Astrocyte of the cerebellum (primary cell): Measurements from ENCODE around the gene FCN3.

Experiments used
- DNase-seq: peaks from one replicate; pipeline ENCODE4 v3.0.0-alpha.2; 2011; ENCODE audit warnings: low read depth
- H3K4me3 ChIP-seq: 2 replicates; pipeline ENCODE4 v1.5.1; 2011; ENCODE audit warnings: mild to moderate bottlenecking, low read depth, low read length, moderate library complexity
- in situ Hi-C: cut with HindIII; loops from 2 replicates; pipeline ENCODE4 v1.10.0; 2017; ENCODE audit warnings: low sequenced_read_pairs
- TF ChIP-seq, protein P1 (sequence below): IDR thresholded peaks from 2 replicates; pipeline ENCODE4 v1.5.1; 2012; ENCODE audit warnings: low read length, low read depth, moderate library complexity, mild to moderate bottlenecking; ENCODE audit errors: missing control alignments

FCN3 gene

DNA sequence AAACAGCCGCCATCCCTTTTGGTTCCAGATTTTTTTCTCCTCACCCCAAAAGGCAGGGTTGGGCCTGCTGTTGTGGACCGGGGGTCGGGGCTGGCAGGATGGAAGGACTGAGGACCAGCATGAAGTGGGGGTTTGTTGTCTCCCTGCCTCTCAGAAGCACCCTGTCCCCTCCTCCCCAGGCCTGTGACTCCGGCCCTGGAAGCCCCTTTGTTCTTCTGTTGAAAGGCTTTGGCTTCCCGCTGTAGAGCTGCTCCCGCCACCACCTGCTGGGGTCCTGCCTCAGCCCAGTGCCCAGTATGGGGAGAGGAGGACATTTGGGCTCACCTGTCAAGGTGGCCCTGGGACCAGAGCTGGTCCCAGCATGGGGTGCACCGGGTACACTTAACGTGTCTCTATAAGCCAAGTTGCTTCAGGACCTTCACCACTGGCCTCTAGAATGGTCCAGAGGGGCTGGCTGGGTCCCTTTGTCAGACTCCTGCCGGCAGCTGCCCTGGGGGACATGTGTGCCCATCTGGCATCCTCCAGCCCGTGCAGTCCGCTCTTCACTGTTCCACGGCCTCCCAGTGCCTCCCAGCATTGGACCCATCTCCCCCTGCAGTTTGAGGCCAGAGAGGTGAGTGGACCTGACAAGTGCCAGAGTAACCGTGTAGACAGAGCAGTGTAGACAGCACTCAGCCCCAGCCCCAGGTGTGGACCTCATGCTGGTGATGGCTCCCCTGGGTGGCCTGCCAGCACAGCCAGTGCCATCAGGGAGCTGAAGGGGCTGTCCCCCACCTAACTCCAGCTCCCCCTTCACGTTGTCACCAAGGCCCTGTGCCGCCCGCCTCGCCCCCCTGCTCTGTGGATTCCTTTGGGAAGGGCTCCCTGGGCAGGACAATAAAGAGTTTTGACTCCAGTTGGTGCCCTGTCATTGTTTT, 38.9 kb downstream of the FCN3 start:
- in situ Hi-C loops: no loop called here
- no peak overlapping the region for H3K4me3 ChIP-seq
- TF ChIP-seq, protein P1, sequence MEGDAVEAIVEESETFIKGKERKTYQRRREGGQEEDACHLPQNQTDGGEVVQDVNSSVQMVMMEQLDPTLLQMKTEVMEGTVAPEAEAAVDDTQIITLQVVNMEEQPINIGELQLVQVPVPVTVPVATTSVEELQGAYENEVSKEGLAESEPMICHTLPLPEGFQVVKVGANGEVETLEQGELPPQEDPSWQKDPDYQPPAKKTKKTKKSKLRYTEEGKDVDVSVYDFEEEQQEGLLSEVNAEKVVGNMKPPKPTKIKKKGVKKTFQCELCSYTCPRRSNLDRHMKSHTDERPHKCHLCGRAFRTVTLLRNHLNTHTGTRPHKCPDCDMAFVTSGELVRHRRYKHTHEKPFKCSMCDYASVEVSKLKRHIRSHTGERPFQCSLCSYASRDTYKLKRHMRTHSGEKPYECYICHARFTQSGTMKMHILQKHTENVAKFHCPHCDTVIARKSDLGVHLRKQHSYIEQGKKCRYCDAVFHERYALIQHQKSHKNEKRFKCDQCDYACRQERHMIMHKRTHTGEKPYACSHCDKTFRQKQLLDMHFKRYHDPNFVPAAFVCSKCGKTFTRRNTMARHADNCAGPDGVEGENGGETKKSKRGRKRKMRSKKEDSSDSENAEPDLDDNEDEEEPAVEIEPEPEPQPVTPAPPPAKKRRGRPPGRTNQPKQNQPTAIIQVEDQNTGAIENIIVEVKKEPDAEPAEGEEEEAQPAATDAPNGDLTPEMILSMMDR: no peak
- DNase-seq: no peak

DNA sequence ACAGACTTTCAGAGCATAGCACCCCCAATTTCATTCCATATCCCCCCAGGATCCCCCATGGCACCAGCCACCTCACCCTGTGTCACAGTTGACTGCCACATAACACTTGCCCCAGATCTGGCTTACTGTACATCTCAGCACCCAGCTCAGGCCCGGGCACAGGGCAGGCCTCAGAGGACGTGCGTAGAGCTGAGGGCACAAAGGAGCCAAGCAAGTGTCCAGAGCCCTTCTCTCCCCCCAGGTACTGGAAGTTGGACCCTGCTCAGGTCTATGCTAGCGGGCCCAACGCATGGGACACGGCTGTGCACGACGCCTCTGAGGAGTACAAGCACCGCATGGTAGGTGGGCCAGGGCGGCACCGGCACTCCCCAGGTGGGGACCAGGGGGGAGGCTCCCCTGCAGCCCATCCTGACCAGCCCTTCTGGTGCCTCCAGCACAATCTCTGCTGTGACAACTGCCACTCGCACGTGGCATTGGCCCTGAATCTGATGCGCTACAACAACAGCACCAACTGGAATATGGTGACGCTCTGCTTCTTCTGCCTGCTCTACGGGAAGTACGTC, 40.8 kb downstream of the FCN3 start:
- in situ Hi-C loops: no loop called here
- no peak for DNase-seq
- H3K4me3 ChIP-seq: no peak overlapping the region
- TF ChIP-seq, protein P1: no peak

DNA sequence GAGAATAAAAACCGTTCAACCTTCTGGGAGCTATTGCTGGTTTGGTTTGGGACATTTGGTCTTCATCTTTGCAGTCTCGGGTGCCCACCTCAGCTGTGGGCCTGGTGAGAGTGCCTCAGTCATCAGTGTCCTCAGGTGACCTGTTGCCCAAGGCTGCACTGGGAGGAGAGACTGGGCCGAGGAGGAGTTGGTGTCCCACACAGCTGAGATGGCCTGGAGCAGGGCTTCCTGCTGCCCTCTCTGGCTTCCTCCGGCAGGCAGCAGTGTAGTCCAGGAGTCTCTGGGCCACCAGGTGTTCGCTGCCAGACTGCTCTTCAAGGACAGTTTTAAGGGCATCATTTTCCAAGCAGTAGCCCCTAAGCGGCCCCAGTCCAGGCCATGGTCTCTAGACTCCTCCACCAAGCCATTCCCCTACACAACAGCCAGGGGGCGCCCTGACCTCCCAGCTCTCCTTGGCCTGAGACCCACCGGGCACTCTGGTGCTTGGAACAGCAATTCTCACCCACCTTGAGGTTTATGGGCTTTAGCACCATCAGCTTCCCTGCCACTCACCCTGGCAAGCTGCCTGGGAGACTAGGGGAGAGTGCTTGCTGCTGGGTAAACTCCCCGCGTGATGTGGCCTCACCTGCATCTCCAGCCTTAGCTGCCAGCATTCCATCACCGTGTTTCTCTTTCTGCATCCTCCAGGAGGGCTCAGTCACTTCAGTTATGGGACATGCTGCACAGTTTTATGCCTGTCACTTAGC, 41.9 kb downstream of the FCN3 start:
- H3K4me3 ChIP-seq: no peak overlapping the region
- TF ChIP-seq, protein P1: peak; percentile 89
- in situ Hi-C loops: no loop called here
- DNase-seq: no peak

DNA sequence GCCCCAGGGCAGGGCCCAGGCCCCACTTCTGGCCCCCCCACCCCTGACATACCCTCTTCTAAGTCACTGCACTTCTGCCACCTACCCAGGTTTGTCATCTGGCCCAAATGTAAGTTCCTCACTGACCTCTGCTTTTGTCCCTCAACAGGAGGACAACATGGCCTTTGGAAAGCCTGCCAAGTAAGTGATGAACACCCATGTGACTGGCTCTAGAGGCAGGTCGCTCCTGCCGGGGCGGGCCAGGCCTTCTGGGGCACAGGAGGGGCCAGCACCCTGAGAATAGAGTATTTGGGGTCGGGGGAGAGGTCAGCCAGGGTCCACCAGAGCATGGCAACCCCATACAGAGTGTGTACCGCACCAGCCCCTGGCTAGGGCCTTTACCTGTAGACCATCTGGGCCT, 42.7 kb downstream of the FCN3 start:
- DNase-seq: no peak
- in situ Hi-C loops: no loop called here
- TF ChIP-seq, protein P1: no peak
- no peak overlapping the region for H3K4me3 ChIP-seq

DNA sequence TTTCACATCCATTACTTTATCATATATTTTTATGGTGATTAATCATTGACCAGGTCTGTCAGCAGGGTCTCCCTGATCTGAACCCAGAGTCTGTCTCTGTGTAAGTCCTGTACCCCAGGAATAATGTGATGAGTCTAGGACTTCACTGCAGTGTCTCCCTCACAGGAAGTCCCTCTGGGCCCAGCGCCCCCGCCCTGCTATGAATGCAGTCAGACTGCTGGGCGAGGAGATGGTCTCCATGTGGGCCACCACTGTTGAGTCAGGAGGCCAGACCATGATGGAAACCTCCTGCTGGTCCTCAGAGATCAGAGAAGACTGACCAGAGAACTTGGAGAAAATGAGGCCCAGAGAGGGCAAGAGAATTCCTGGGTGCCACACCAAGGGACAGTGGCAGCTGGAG, 43.2 kb downstream of the FCN3 start:
- TF ChIP-seq, protein P1: no peak
- no peak overlapping the region for H3K4me3 ChIP-seq
- in situ Hi-C loops: no loop called here

DNA sequence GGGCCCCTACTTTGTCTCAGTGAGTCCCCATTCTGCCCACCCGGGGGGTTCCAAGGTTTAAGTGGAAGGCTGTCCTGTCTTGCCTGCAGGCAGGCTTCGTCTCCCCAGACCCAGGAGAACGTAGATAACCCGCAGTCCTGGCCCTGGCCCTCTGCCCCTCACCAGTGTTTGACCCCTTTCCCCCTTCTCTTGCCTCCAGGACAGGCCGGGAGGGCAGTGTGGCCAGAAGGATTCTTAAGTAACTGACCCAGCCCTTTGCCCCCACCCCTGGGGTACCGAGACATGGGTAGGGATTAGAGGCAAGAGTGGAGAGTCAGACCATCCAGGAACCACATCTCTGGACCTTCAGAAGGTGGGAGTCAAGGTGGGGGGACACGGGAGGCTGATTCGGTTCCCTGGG, 43.8 kb downstream of the FCN3 start:
- DNase-seq: no peak
- in situ Hi-C loops: no loop called here
- TF ChIP-seq, protein P1: no peak
- no peak overlapping the region for H3K4me3 ChIP-seq

More for the DNA sequence above, 43.2 kb downstream of the FCN3 start:
- no peak for DNase-seq
